Stomach (tissue), 4 donors: Measurements from ENCODE around the gene SMYD3.

Experiments used
- EP300 ChIP-seq: sonication (generic); formaldehyde crosslinking; IDR thresholded peaks from one replicate; pipeline ENCODE4 v1.6.1; 2017; ENCODE audit warnings: antibody characterized with exemption
- POLR2A ChIP-seq, 4 donors: fragments of 450-650 bp; IDR thresholded peaks; one replicate each; pipeline ENCODE4 v1.6.1; 2016; ENCODE audit warnings: antibody characterized with exemption in 4 of 4, control low read depth in 2 of 4, mild to moderate bottlenecking in 1 of 4, moderate library complexity in 1 of 4
- POLR2AphosphoS5 ChIP-seq, 3 donors: sonication (generic); formaldehyde crosslinking; IDR thresholded peaks; one replicate each; pipeline ENCODE4 v1.6.1; 2016; ENCODE audit warnings: antibody characterized with exemption in 3 of 3
- TF ChIP-seq, protein P1 (sequence below), 7 experiments: fragments of 450-650 bp in 4 of 7; fragments of 200-600 bp in 3 of 7; sonication (generic) in 3 of 7; IDR thresholded peaks; one replicate each; pipeline ENCODE4 v1.5.1; 2016 to 2019; ENCODE audit warnings: antibody characterized with exemption in 7 of 7, control low read depth in 2 of 7, mild to moderate bottlenecking in 1 of 7

GRCh38 chr1:246291127-246291526, 216.0 kb downstream of the SMYD3 start:
- TF ChIP-seq, protein P1, sequence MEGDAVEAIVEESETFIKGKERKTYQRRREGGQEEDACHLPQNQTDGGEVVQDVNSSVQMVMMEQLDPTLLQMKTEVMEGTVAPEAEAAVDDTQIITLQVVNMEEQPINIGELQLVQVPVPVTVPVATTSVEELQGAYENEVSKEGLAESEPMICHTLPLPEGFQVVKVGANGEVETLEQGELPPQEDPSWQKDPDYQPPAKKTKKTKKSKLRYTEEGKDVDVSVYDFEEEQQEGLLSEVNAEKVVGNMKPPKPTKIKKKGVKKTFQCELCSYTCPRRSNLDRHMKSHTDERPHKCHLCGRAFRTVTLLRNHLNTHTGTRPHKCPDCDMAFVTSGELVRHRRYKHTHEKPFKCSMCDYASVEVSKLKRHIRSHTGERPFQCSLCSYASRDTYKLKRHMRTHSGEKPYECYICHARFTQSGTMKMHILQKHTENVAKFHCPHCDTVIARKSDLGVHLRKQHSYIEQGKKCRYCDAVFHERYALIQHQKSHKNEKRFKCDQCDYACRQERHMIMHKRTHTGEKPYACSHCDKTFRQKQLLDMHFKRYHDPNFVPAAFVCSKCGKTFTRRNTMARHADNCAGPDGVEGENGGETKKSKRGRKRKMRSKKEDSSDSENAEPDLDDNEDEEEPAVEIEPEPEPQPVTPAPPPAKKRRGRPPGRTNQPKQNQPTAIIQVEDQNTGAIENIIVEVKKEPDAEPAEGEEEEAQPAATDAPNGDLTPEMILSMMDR (IDR thresholded peaks at IDR 0.05) = no peak
- TF ChIP-seq POLR2AphosphoS5 (IDR thresholded peaks at IDR 0.05) (no peak), POLR2A (IDR thresholded peaks at IDR 0.05) (no peak), EP300 (no peak)
